Prostate gland (tissue), 2 donors: Measurements from ENCODE around the gene NRTN. TPM values are rescaled to one million over a fixed set of nuclear protein-coding genes. Genes with fewer than 3 reads are reported as not detected.

Experiments used
- DNase-seq: peaks from one replicate; pipeline ENCODE4 v3.0.0-alpha.2; 2019; ENCODE audit warnings: low spot score
- H3K27ac ChIP-seq, 2 donors: fragments of 200-600 bp; sonication (generic); 2 replicates each; pipeline ENCODE4 v1.5.1; 2017 to 2019
- H3K27me3 ChIP-seq: fragments of 200-600 bp; sonication (generic); replicated peaks from 2 replicates; pipeline ENCODE4 v1.5.1; 2019; ENCODE audit not compliant: insufficient read depth
- H3K36me3 ChIP-seq, 2 donors: fragments of 200-600 bp; sonication (generic); 1 replicate in 1 of 2; 2 replicates in 1 of 2; pipeline versions ENCODE4 v1.5.1 to v1.8.1; 2017 to 2019
- H3K4me1 ChIP-seq: fragments of 200-600 bp; sonication (generic); replicated peaks from 2 replicates; pipeline ENCODE4 v1.5.1; 2019
- H3K4me3 ChIP-seq, 2 donors: fragments of 200-600 bp; sonication (generic); 2 replicates each; pipeline ENCODE4 v1.5.1; 2017 to 2019
- H3K9me3 ChIP-seq: fragments of 200-600 bp; sonication (generic); 2 replicates; pipeline ENCODE4 v1.5.1; 2017
- POLR2A ChIP-seq: fragments of 450-650 bp; IDR thresholded peaks from one replicate; pipeline ENCODE4 v1.6.1; 2016; ENCODE audit warnings: antibody characterized with exemption, mild to moderate bottlenecking
- POLR2AphosphoS5 ChIP-seq: sonication (generic); formaldehyde crosslinking; IDR thresholded peaks from one replicate; pipeline ENCODE4 v1.6.1; 2017; ENCODE audit warnings: antibody characterized with exemption
- WGBS: methylation state at CpG from one replicate; pipeline ENCODE4 v1.1.5; 2018; 5-methylcytosine and 5-hydroxymethylcytosine counted together
- intact Hi-C: fragments of 100-400 bp; cut with DNase I; formaldehyde crosslinking; loops from one replicate; pipeline ENCODE4 v1.14.2; 2022
- total RNA-seq, 2 donors: library from RNA; depleted of rRNA; stranded (reverse); fragments of >200 nt; gene quantifications; one replicate each; pipeline ENCODE4 v1.1.0, GENCODE V29; 2016
- TF ChIP-seq, protein P1 (sequence below), 4 experiments: fragments of 200-600 bp in 2 of 4; fragments of 450-650 bp in 2 of 4; sonication (generic) in 2 of 4; IDR thresholded peaks; 1 replicate in 3 of 4; 2 replicates in 1 of 4; pipeline ENCODE4 v1.5.1; 2016 to 2019; ENCODE audit warnings: antibody characterized with exemption in 4 of 4, mild to moderate bottlenecking in 2 of 4, moderate library complexity in 2 of 4

Gene NRTN
- total RNA-seq, 2 donors from 2014 or later: 9.7 to 12.9 TPM

DNA sequence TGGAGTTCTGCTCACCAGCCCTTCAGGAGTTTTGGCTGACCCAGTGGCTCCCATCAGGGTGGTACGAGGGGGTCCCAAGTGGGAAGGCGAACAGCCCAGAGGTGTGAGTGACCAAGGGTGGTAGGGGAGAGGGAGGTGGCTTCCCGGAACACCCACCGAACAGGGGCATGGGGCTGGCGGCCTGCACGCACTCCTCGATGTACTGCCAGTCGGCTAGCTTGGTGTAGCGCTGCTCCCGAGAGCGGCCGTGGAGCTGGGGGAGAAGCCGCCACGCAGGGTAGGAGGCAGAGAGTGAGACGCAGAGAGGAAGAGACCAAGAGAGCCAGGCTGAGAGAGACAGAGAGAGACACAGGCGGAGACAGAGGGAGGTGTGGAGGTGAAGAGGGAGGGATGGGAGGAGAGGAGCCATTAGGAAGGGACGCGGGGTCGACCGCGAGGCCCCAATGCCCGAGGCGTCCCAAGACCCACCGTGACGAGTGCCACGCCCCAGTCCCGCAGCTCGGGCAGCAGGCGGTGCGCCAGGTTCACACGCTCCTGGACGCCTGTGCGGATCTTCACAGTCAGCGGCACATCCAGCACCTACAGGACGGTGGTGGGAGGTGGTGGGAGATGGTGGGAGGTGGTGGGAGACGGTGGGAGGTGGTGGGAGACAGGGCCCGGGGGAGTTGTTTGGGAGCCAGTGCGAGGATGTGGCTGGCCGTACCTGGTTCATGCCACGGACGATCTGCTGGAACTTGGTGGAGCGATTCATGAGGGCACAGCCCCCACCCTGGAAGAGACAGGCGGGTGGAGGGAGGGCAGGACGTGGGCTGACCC is 18.1 kb upstream of the NRTN start:
- Histone ChIP-seq H3K9me3 (no peaks in the 10 kb centered on the region), H3K36me3 (peaks cover 10 to 45% of the 10 kb centered on the region in 2 donors), H3K4me1 (no peaks in the 10 kb centered on the region), H3K27ac (no peak overlapping the region), H3K4me3 (no peak overlapping the region), H3K27me3 (no peaks in the 10 kb centered on the region)
- 85% methylated on average over 44 of the region's 44 CpGs for WGBS
- intact Hi-C loops: no loop called here
- TF ChIP-seq POLR2AphosphoS5 (no peak), POLR2A (no peak)
- TF ChIP-seq, protein P1, sequence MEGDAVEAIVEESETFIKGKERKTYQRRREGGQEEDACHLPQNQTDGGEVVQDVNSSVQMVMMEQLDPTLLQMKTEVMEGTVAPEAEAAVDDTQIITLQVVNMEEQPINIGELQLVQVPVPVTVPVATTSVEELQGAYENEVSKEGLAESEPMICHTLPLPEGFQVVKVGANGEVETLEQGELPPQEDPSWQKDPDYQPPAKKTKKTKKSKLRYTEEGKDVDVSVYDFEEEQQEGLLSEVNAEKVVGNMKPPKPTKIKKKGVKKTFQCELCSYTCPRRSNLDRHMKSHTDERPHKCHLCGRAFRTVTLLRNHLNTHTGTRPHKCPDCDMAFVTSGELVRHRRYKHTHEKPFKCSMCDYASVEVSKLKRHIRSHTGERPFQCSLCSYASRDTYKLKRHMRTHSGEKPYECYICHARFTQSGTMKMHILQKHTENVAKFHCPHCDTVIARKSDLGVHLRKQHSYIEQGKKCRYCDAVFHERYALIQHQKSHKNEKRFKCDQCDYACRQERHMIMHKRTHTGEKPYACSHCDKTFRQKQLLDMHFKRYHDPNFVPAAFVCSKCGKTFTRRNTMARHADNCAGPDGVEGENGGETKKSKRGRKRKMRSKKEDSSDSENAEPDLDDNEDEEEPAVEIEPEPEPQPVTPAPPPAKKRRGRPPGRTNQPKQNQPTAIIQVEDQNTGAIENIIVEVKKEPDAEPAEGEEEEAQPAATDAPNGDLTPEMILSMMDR (IDR thresholded peaks at IDR 0.05): no peak
- no peak for DNase-seq

DNA sequence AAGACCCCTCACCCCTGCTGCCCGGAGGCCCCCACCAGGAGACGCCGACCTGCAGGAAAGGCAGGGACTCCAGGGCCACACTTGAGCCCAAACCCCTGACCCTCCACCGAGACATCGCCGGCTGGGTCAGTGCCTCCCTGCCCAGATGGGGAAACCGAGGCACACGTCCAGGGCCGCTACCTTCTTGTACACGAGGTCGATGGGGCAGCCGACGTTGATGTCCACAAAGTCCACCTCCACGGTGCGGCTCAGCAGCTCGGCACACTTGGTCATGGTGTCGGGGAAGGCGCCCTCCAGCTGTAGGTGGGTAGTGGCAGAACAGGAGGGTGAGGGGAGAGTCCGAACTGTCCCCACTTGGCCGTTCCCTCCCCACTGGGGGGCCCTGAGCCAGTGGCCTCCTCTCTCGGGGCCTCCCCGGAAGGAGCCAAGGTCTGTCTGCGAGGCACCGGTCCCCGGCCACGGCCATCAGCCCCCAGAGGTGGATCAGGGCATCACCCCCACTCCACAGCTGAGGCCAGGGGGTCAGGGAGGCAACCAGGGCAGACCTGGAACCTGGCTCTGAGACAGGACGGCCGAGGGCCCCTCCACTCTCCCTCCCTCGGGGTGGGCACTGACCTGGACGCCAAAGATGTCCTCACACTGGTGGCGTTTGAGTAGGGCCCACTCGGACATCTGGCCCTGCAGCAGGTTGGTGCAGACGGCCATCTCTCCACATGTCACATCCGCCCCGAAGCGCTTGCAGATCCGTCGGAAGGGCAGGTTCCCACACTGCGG is 17.3 kb upstream of the NRTN start:
- no peaks in the 10 kb centered on the region for H3K9me3 ChIP-seq
- H3K36me3 ChIP-seq: peaks cover 10 to 45% of the 10 kb centered on the region in 2 donors
- TF ChIP-seq, protein P1 (IDR thresholded peaks at IDR 0.05): no peak
- TF ChIP-seq POLR2A: no peak
- no peak for TF ChIP-seq POLR2AphosphoS5
- intact Hi-C loops: no loop called here
- WGBS: 91% methylated on average over 39 of the region's 39 CpGs
- no peaks in the 10 kb centered on the region for H3K4me1 ChIP-seq
- DNase-seq: no peak
- no peak overlapping the region for H3K27ac ChIP-seq
- H3K4me3 ChIP-seq: no peak overlapping the region
- no peaks in the 10 kb centered on the region for H3K27me3 ChIP-seq

DNA sequence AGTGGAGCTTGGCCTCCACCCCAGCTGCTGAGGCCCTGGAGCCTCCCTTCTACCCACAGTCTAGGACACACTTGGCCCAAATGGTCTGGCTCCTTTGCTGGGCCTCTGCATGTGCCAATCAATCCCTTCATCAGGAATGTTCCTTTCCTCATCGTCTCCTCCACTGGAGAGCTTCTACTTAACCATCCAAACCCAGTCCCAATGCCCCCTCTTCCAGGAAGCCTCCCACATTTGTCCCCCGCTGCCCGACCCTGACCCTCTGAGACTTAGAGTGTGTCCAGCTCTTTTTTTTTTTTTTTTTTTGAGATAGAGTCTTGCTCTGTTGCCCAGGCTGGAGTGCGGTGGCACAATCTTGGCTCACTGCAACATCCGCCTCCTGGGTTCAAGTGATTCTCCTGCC is 16.4 kb upstream of the NRTN start:
- no peak for DNase-seq
- no peaks in the 10 kb centered on the region for H3K27me3 ChIP-seq
- H3K36me3 ChIP-seq: peaks cover 10 to 45% of the 10 kb centered on the region in 2 donors
- intact Hi-C loops: no loop called here
- H3K27ac ChIP-seq: no peak overlapping the region
- no peak overlapping the region for H3K4me3 ChIP-seq
- 89% methylated on average over 5 of the region's 5 CpGs for WGBS
- TF ChIP-seq, protein P1 (IDR thresholded peaks at IDR 0.05): no peak
- TF ChIP-seq POLR2AphosphoS5 (no peak), POLR2A (no peak)
- no peaks in the 10 kb centered on the region for H3K9me3 ChIP-seq
- H3K4me1 ChIP-seq: no peaks in the 10 kb centered on the region

DNA sequence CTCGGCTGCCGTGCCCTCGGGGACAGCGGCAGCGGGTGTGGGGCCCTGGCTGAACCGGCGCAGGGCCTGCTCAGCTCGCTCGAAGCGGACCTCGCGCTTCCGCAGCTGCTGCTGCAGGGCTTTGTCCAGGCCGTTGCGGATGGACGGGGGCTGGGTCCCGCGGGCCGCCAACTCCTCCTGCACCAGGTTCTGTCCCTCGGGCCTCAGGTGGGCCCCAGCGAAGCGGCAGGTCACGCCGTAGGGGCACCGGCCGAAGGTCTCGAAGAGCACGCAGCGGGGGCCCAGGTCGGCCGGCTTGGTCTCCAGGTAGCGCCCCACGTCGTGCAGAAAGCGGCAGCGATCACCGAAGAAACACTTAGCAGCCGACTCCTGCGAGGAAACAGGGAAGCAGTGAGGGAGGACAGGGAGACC is 15.5 kb upstream of the NRTN start:
- 94% methylated on average over 39 of the region's 39 CpGs for WGBS

More for the DNA sequence above, 15.5 kb upstream of the NRTN start:
- H3K36me3 ChIP-seq: peaks cover 10 to 45% of the 10 kb centered on the region in 2 donors
- no peaks in the 10 kb centered on the region for H3K4me1 ChIP-seq
- TF ChIP-seq, protein P1 (IDR thresholded peaks at IDR 0.05): no peak
- no peak for TF ChIP-seq POLR2AphosphoS5
- no peak for TF ChIP-seq POLR2A
- no peaks in the 10 kb centered on the region for H3K27me3 ChIP-seq
- no peak overlapping the region for H3K4me3 ChIP-seq
- no peaks in the 10 kb centered on the region for H3K9me3 ChIP-seq
- DNase-seq: no peak
- H3K27ac ChIP-seq: no peak overlapping the region
- intact Hi-C loops: no loop called here
